Trophoblast cell (in vitro differentiated cells and primary cell): ENCODE results near the gene DSG2.
A peak's percentile ranks its signal among the peaks of the same experiment; 100 is the strongest.

ENCODE experiments used
- DNase-seq, 2 donors: peaks; one replicate each; pipeline ENCODE4 v3.0.0-alpha.2; 2016
- H2AFZ ChIP-seq: 2 replicates; pipeline ENCODE4 v1.6.1; 2013; ENCODE audit warnings: low read length, moderate library complexity, mild to moderate bottlenecking; ENCODE audit not compliant: insufficient read depth, poor library complexity
- H2AK5ac ChIP-seq: 2 replicates; pipeline ENCODE4 v1.6.1; 2013; ENCODE audit warnings: mild to moderate bottlenecking, low read length
- H2BK120ac ChIP-seq: 2 replicates; pipeline ENCODE4 v1.6.1; 2013; ENCODE audit warnings: low read length, mild to moderate bottlenecking, moderate library complexity; ENCODE audit not compliant: insufficient read depth, poor library complexity
- H2BK12ac ChIP-seq: 2 replicates; pipeline ENCODE4 v1.6.1; 2013; ENCODE audit warnings: mild to moderate bottlenecking, low read length, moderate library complexity
- H2BK5ac ChIP-seq: 2 replicates; pipeline ENCODE4 v1.6.1; 2013; ENCODE audit warnings: low read length, low read depth, moderate library complexity, mild to moderate bottlenecking; ENCODE audit not compliant: poor library complexity
- H3K14ac ChIP-seq: 2 replicates; pipeline ENCODE4 v1.6.1; 2013; ENCODE audit warnings: mild to moderate bottlenecking, low read length
- H3K18ac ChIP-seq: 2 replicates; pipeline ENCODE4 v1.6.1; 2013; ENCODE audit warnings: mild to moderate bottlenecking, low read length
- H3K23ac ChIP-seq: 2 replicates; pipeline ENCODE4 v1.6.1; 2013; ENCODE audit warnings: low read length
- H3K27ac ChIP-seq: 2 replicates; pipeline ENCODE4 v1.5.1; 2013; ENCODE audit warnings: low read depth, mild to moderate bottlenecking, inconsistent platforms, low read length, moderate library complexity
- H3K27me3 ChIP-seq: 2 replicates; pipeline ENCODE4 v1.6.1; 2013; ENCODE audit warnings: inconsistent platforms, mild to moderate bottlenecking, low read length, moderate library complexity; ENCODE audit not compliant: insufficient read depth
- H3K36me3 ChIP-seq, 2 experiments: 1 replicate in 1 of 2; 2 replicates in 1 of 2; pipeline ENCODE4 v1.6.1; 2013; ENCODE audit warnings: low read length in 2 of 2, mild to moderate bottlenecking in 2 of 2, moderate library complexity in 1 of 2; ENCODE audit not compliant: insufficient read depth in 2 of 2, control insufficient read depth in 1 of 2
- H3K4ac ChIP-seq: 2 replicates; pipeline ENCODE4 v1.6.1; 2013; ENCODE audit warnings: low read depth, mild to moderate bottlenecking, low read length, moderate library complexity
- H3K4me1 ChIP-seq, 2 experiments: 1 replicate in 1 of 2; 2 replicates in 1 of 2; pipeline ENCODE4 v1.6.1; 2013; ENCODE audit warnings: low read length in 2 of 2, mild to moderate bottlenecking in 2 of 2, moderate library complexity in 1 of 2; ENCODE audit not compliant: insufficient read depth in 2 of 2, control insufficient read depth in 1 of 2
- H3K4me2 ChIP-seq: 2 replicates; pipeline ENCODE4 v1.6.1; 2013; ENCODE audit warnings: inconsistent platforms, mild to moderate bottlenecking, low read length, moderate library complexity
- H3K4me3 ChIP-seq: 2 replicates; pipeline ENCODE4 v1.5.1; 2013; ENCODE audit warnings: mild to moderate bottlenecking, low read depth, low read length, inconsistent platforms
- H3K79me1 ChIP-seq: one replicate; pipeline ENCODE4 v1.6.1; 2013; ENCODE audit warnings: low read length
- H3K79me2 ChIP-seq: 2 replicates; pipeline ENCODE4 v1.6.1; 2013; ENCODE audit warnings: low read length, mild to moderate bottlenecking; ENCODE audit not compliant: control insufficient read depth, insufficient read depth, poor library complexity
- H3K9ac ChIP-seq: 2 replicates; pipeline ENCODE4 v1.6.1; 2013; ENCODE audit warnings: mild to moderate bottlenecking, low read length
- H3K9me3 ChIP-seq: 2 replicates; pipeline ENCODE4 v1.6.1; 2013; ENCODE audit warnings: low read depth, mild to moderate bottlenecking, control low read depth, inconsistent platforms, low read length; ENCODE audit not compliant: insufficient read depth
- H4K12ac ChIP-seq: 2 replicates; pipeline ENCODE4 v1.6.1; 2013; ENCODE audit warnings: low read depth, mild to moderate bottlenecking, low read length, moderate library complexity
- H4K8ac ChIP-seq: 2 replicates; pipeline ENCODE4 v1.6.1; 2013; ENCODE audit warnings: low read depth, mild to moderate bottlenecking, low read length, moderate library complexity
- H4K91ac ChIP-seq: one replicate; pipeline ENCODE4 v1.6.1; 2013; ENCODE audit warnings: low read depth, mild to moderate bottlenecking, low read length, moderate library complexity
- WGBS: extraction: QIAGEN DNeasy Blood & Tissue Kit; methylation state at CpG from one replicate; pipeline ENCODE4 v1.1.7; 2013; ENCODE audit warnings: missing lambda C conversion rate; ENCODE audit not compliant: insufficient read length, insufficient coverage; ENCODE audit errors: extremely low coverage; 5-methylcytosine and 5-hydroxymethylcytosine counted together

The DSG2 gene

DNA sequence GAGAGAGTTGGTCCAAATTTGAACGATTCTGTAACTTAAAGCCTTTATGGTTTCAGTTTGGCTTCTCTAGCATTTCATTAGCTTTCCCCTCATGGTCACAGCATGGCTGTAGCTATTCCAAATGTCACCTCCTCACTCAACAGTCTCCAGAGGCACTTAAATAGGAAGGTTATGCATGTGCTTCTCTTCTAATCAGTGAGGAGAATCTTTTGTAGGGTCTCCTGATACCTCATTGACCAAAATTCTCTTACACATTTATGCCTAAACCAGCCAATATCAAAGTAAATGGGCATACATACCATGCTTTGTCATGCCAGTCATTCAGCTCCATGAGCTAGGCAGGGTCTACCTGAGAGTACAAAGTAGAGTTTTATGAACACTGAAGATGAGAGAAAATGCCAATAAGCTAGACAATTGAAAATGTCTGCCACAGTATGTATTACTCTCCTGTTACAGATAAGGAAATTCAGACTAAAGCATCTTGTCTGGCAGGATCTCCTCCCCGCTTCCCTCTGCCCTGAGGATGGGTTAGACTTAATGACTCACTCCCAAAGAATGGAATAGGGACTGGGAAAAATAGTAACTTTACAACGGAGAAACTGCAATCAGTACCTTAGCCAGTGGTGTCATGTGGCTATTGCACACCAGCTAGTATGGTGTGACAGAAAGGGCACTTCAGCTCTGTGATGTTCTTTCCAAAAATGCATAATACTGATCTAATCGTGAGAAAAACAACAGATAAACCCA is 15.4 kb downstream of the DSG2 start:
- Histone ChIP-seq H4K12ac (no peak overlapping the region), H3K9ac (no peak overlapping the region), H3K27ac (peak overlapping the region; percentile 98), H3K4ac (no peak overlapping the region), H3K36me3 (no peaks in the 10 kb centered on the region), H3K4me2 (peak overlapping the region; percentile 54), H3K9me3 (no peaks in the 10 kb centered on the region), H3K4me3 (no peak overlapping the region), H3K27me3 (no peaks in the 10 kb centered on the region), H2AK5ac (no peak overlapping the region), H3K79me1 (peaks cover 11% of the 10 kb centered on the region), H2BK120ac (peak overlapping the region; percentile 84), H2BK5ac (peak overlapping the region; percentile 92), H3K18ac (no peak overlapping the region), H2AFZ (no peak overlapping the region), H4K8ac (peak overlapping the region; percentile 69), H3K79me2 (peaks cover 2% of the 10 kb centered on the region), H4K91ac (peak overlapping the region; percentile 65), H2BK12ac (peak overlapping the region; percentile 95), H3K23ac (no peak overlapping the region), H3K4me1 (peaks cover 14 to 23% of the 10 kb centered on the region in 2 experiments), H3K14ac (peak overlapping the region; percentile 81)
- DNase-seq, result peak; percentile 87 to 96
- WGBS, result no CpG with 5 or more reads among the region's 4 CpGs

DNA sequence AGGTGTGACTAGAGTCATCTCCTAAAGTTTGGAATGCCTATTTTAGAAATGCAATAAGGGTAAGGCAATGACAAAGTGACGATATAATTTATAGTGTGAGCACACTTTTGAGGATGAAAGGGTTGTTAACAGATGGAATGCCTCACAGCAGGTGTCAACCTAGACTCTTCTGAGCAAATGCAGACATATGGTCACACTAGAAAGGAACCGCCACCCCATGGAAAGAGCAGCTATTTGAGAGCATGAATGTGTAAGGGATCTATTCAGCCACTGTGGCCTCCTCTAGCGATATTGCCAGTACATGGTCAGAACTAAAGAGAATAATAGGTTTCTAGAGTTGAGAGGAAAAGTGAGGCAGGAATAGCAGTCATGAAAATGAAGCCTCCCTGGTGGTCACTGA is 18.5 kb downstream of the DSG2 start:
- DNase-seq, result no peak
- no peak overlapping the region for H3K23ac ChIP-seq
- WGBS, result no CpG with 5 or more reads among the region's 3 CpGs
- H3K9me3 ChIP-seq, result no peaks in the 10 kb centered on the region
- H3K27ac ChIP-seq, result no peak overlapping the region
- no peak overlapping the region for H3K14ac ChIP-seq
- H2BK120ac ChIP-seq, result no peak overlapping the region
- H3K4me3 ChIP-seq, result no peak overlapping the region
- H2BK12ac ChIP-seq, result no peak overlapping the region
- no peak overlapping the region for H4K8ac ChIP-seq
- H3K4me1 ChIP-seq, result peaks cover 6 to 12% of the 10 kb centered on the region in 2 experiments
- peak overlapping the region; percentile 8 for H3K18ac ChIP-seq
- H3K9ac ChIP-seq, result no peak overlapping the region
- no peak overlapping the region for H4K12ac ChIP-seq
- no peak overlapping the region for H2BK5ac ChIP-seq
- no peak overlapping the region for H2AK5ac ChIP-seq
- peaks cover 2 to 3% of the 10 kb centered on the region in 2 experiments for H3K36me3 ChIP-seq
- no peak overlapping the region for H3K4me2 ChIP-seq
- no peak overlapping the region for H3K4ac ChIP-seq
- H3K79me2 ChIP-seq, result peaks cover 2% of the 10 kb centered on the region
- no peaks in the 10 kb centered on the region for H3K27me3 ChIP-seq
- H3K79me1 ChIP-seq, result peaks cover 9% of the 10 kb centered on the region
- no peak overlapping the region for H4K91ac ChIP-seq
- H2AFZ ChIP-seq, result no peak overlapping the region

DNA sequence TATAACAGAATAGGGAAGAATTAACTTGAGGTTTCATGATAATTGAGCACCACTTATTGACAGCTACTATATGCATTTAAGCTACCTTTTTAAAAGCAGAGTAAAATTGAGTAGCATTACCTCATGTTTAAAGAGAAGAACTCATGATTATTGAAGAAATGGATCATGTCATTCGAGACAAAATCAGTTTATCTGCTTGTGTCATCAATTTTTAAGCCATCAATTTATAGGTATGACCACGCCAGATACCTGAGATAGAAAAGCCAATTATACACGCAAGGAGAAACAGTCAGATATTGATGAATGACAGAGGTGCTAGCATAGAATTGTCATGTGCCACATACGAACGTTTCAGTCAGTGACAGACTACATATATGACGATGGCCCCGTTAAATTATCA is 28.4 kb downstream of the DSG2 start:
- H3K36me3 ChIP-seq, result peaks cover 15 to 24% of the 10 kb centered on the region in 2 experiments
- no peaks in the 10 kb centered on the region for H3K79me2 ChIP-seq
- H3K23ac ChIP-seq, result no peak overlapping the region
- no peak overlapping the region for H3K27ac ChIP-seq
- no peak overlapping the region for H4K12ac ChIP-seq
- H3K9ac ChIP-seq, result no peak overlapping the region
- H2AFZ ChIP-seq, result no peak overlapping the region
- no peak overlapping the region for H2BK5ac ChIP-seq
- H2AK5ac ChIP-seq, result no peak overlapping the region
- H3K79me1 ChIP-seq, result no peaks in the 10 kb centered on the region
- H3K4me1 ChIP-seq, result no peaks in the 10 kb centered on the region
- H3K14ac ChIP-seq, result no peak overlapping the region
- H4K91ac ChIP-seq, result no peak overlapping the region
- no peaks in the 10 kb centered on the region for H3K9me3 ChIP-seq
- H3K4me2 ChIP-seq, result no peak overlapping the region
- H3K4ac ChIP-seq, result no peak overlapping the region
- WGBS, result no CpG with 5 or more reads among the region's 7 CpGs
- H4K8ac ChIP-seq, result no peak overlapping the region
- no peak overlapping the region for H2BK120ac ChIP-seq
- H2BK12ac ChIP-seq, result no peak overlapping the region
- no peak for DNase-seq
- no peak overlapping the region for H3K4me3 ChIP-seq
- no peaks in the 10 kb centered on the region for H3K27me3 ChIP-seq
- no peak overlapping the region for H3K18ac ChIP-seq

DNA sequence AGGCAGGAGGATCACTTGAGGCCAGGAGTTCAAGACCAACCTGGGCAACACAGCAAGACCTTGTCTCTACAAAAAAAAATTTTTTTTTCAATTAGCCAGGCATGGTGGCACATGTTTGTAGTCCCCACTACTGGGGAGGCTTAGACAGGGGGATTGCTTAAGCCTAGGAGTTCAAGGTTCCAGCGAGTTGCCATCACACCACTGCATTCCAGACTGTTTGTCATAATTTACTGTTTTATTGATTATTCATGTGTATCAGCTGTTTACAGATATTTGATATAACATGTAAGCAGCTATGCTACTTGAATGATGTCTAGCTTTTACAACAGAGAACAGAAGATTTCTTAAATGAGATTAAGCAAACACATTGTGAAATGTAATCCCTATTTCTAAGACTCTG is 35.3 kb downstream of the DSG2 start:
- Histone ChIP-seq H2BK5ac (no peak overlapping the region), H2BK12ac (no peak overlapping the region), H4K12ac (no peak overlapping the region), H3K79me1 (no peaks in the 10 kb centered on the region), H3K23ac (no peak overlapping the region), H3K4me1 (no peaks in the 10 kb centered on the region), H4K91ac (no peak overlapping the region), H2AK5ac (no peak overlapping the region), H2AFZ (no peak overlapping the region), H3K4me2 (no peak overlapping the region), H3K4ac (no peak overlapping the region), H3K36me3 (peaks cover 14 to 32% of the 10 kb centered on the region in 2 experiments), H3K4me3 (no peak overlapping the region), H3K18ac (no peak overlapping the region), H4K8ac (no peak overlapping the region), H3K27me3 (no peaks in the 10 kb centered on the region), H3K14ac (no peak overlapping the region), H3K9ac (no peak overlapping the region), H3K27ac (no peak overlapping the region), H3K9me3 (no peaks in the 10 kb centered on the region), H3K79me2 (no peaks in the 10 kb centered on the region), H2BK120ac (no peak overlapping the region)
- DNase-seq, result no peak
- no CpG with 5 or more reads among the region's 1 CpG for WGBS
